HepG2 (cell line): ENCODE measurements around the gene ANKRD40CL. TPM values are rescaled to one million over a fixed set of nuclear protein-coding genes. Genes with fewer than 3 reads are reported as not detected.

ENCODE experiments used
- AFF4 ChIP-seq: sonication (generic); formaldehyde crosslinking; IDR thresholded peaks from 2 replicates; pipeline ENCODE4 v1.4.0; 2020; ENCODE audit warnings: missing genetic modification reagents
- DPF2 ChIP-seq: sonication (generic); formaldehyde crosslinking; IDR thresholded peaks from 2 replicates; pipeline ENCODE4 v1.4.0; 2020; ENCODE audit warnings: mild to moderate bottlenecking, low read depth, missing genetic modification reagents, borderline replicate concordance
- HIC2 ChIP-seq: sonication (generic); formaldehyde crosslinking; IDR thresholded peaks from 2 replicates; pipeline ENCODE4 v1.9.0; 2022; ENCODE audit warnings: low read depth, missing genetic modification reagents
- KDM2A ChIP-seq: sonication (generic); formaldehyde crosslinking; IDR thresholded peaks from 2 replicates; pipeline ENCODE4 v1.4.0; 2020; ENCODE audit warnings: low read depth, missing genetic modification reagents, borderline replicate concordance
- NCOA5 ChIP-seq: sonication (generic); formaldehyde crosslinking; IDR thresholded peaks from 2 replicates; pipeline ENCODE4 v1.4.0; 2020; ENCODE audit warnings: missing genetic modification reagents
- PHF8 ChIP-seq: sonication (generic); formaldehyde crosslinking; IDR thresholded peaks from 2 replicates; pipeline ENCODE4 v1.5.0; 2020; ENCODE audit warnings: missing genetic modification reagents
- PLSCR1 ChIP-seq: sonication (generic); formaldehyde crosslinking; IDR thresholded peaks from 2 replicates; pipeline ENCODE4 v1.5.0; 2020; ENCODE audit warnings: missing genetic modification reagents, mild to moderate bottlenecking, borderline replicate concordance
- RXRA ChIP-seq: sonication (generic); formaldehyde crosslinking; IDR thresholded peaks from 2 replicates; pipeline ENCODE4 v1.5.1; 2020; ENCODE audit warnings: missing genetic modification reagents
- SMAD3 ChIP-seq: sonication (generic); formaldehyde crosslinking; IDR thresholded peaks from 2 replicates; pipeline ENCODE4 v1.4.0; 2020; ENCODE audit warnings: missing genetic modification reagents
- SOX5 ChIP-seq: IDR thresholded peaks from 2 replicates; pipeline ENCODE4 v1.6.1; 2016; ENCODE audit warnings: borderline replicate concordance
- TBL1XR1 ChIP-seq: fragments of 150-350 bp; IDR thresholded peaks from 2 replicates; pipeline ENCODE4 v1.6.1; 2014; ENCODE audit warnings: borderline replicate concordance, low read length; ENCODE audit not compliant: partially characterized antibody
- U2AF1 ChIP-seq: fragments of 200-400 bp; formaldehyde crosslinking; optimal IDR thresholded peaks from 2 replicates; pipeline ENCODE3; 2017; ENCODE audit warnings: mild to moderate bottlenecking, low read depth, low read length
- ZNF331 ChIP-seq: sonication (generic); formaldehyde crosslinking; IDR thresholded peaks from 2 replicates; pipeline ENCODE4 v1.4.0; 2020; ENCODE audit warnings: missing genetic modification reagents
- ZNF362 ChIP-seq: sonication (generic); formaldehyde crosslinking; IDR thresholded peaks from 2 replicates; pipeline ENCODE4 v1.4.0; 2020; ENCODE audit warnings: missing genetic modification reagents, mild to moderate bottlenecking, borderline replicate concordance
- ZNF441 ChIP-seq: sonication (generic); formaldehyde crosslinking; IDR thresholded peaks from 2 replicates; pipeline ENCODE4 v1.7.0; 2021; ENCODE audit warnings: missing genetic modification reagents, borderline replicate concordance
- ZNF530 ChIP-seq: sonication (generic); formaldehyde crosslinking; IDR thresholded peaks from 2 replicates; pipeline ENCODE4 v1.5.0; 2020; ENCODE audit warnings: low read depth, mild to moderate bottlenecking, missing genetic modification reagents
- ZNF547 ChIP-seq: sonication (generic); formaldehyde crosslinking; IDR thresholded peaks from 2 replicates; pipeline ENCODE4 v1.5.1; 2020; ENCODE audit warnings: mild to moderate bottlenecking, missing genetic modification reagents
- ZNF570 ChIP-seq: sonication (generic); formaldehyde crosslinking; IDR thresholded peaks from 2 replicates; pipeline ENCODE4 v1.4.0; 2020; ENCODE audit warnings: mild to moderate bottlenecking, missing genetic modification reagents, borderline replicate concordance
- polyA plus RNA-seq, 8 experiments: library from polyadenylated mRNA; depleted of rRNA in 3 of 8; stranded (reverse) in 7 of 8; unstranded in 1 of 8; fragments of >200 nt; fragmentation: Illumina TruSeq in 4 of 8; extraction: Trizol in 4 of 8; gene quantifications; 2 replicates each; pipeline versions ENCODE4 v1.2.1 to v1.2.3, GENCODE V29; 2011 to 2016; ENCODE audit warnings: low read depth in 4 of 8, missing spikeins in 1 of 8, mixed read lengths in 1 of 8; ENCODE audit not compliant: insufficient read depth in 1 of 8
- total RNA-seq, 5 experiments: library from RNA; depleted of rRNA; stranded (reverse); fragments of >200 nt; fragmentation: Illumina TruSeq; extraction: Trizol; gene quantifications; 2 replicates each; pipeline ENCODE4 v1.2.3, GENCODE V29; 2016; ENCODE audit warnings: low read depth in 1 of 5

Gene ANKRD40CL
- total and polyA plus RNA-seq, 2 of the 13 experiments (the other 11 are each of a cell fraction or from before 2014, with no cell fraction given), result 0.03 to 0.11 TPM

- TF ChIP-seq AFF4 (CRISPR knock-in tag) (0 out of 2 replicates have a peak, but pooled peaks have one; percentile 42), KDM2A (CRISPR knock-in tag) (peak; percentile 97), HIC2 (CRISPR knock-in tag) (peak; percentile 56; the same call in 1 of the 2 replicates), TBL1XR1 (peak; percentile 78), ZNF441 (CRISPR knock-in tag) (0 out of 2 replicates have a peak, but pooled peaks have one; percentile 78), U2AF1 (peak; percentile 74), PHF8 (peak; percentile 99), RXRA (peak; percentile 65; the same call in 1 of the 2 replicates), ZNF570 (CRISPR knock-in tag) (no peak), ZNF530 (0 out of 2 replicates have a peak, but pooled peaks have one; percentile 15), ZNF331 (peak; percentile 92), ZNF362 (no peak), SMAD3 (CRISPR knock-in tag) (peak; percentile 79), ZNF547 (peak; percentile 98), DPF2 (CRISPR knock-in tag) (no peak), NCOA5 (no peak), SOX5 (CRISPR knock-in tag) (peak; percentile 52; the same call in 1 of the 2 replicates), PLSCR1 (CRISPR knock-in tag) (0 out of 2 replicates have a peak, but pooled peaks have one; percentile 89)
These were observed 48.0 kb downstream of the ANKRD40CL start, which contains the start of gene LUC7L3 (continued) for GRCh38 chr17:50719144-50719923.
